Panc1 (cell line): Measurements from ENCODE around the gene THAP9. TPM values are rescaled to one million over a fixed set of nuclear protein-coding genes. Genes with fewer than 3 reads are reported as not detected.

Experiments
- ATAC-seq: fragments of 200-7000 bp; cut with Tn5 transposase; 2 replicates; pipeline ENCODE4 v1.9.1; 2020; ENCODE audit warnings: mild to moderate bottlenecking, moderate library complexity
- BruUV-seq: library from RNA; stranded (reverse); fragments of 400-500 nt; replicated peaks from 2 replicates; lab custom pipeline; 2021; lab: Mats Ljungman, UMichigan
- CTCF ChIA-PET: fragments of 300-600 bp; sonication (Branson Sonifier 250); formaldehyde crosslinking; loops from one replicate; lab custom pipeline; 2022; ENCODE audit warnings: antibody characterized with exemption; lab: Charles Lee
- POLR2A ChIA-PET: fragments of 300-600 bp; sonication (Branson Sonifier 250); formaldehyde crosslinking; loops from one replicate; lab custom pipeline; 2022; ENCODE audit warnings: antibody characterized with exemption; lab: Charles Lee
- DNase-seq: peaks from one replicate; pipeline ENCODE4 v3.0.0-alpha.2; 2010; ENCODE audit warnings: low read depth, low spot score
- H3K27ac ChIP-seq: 2 replicates; pipeline ENCODE4 v1.5.1; 2011; ENCODE audit warnings: mild to moderate bottlenecking, low read length, inconsistent platforms
- H3K27me3 ChIP-seq: fragments of 200-500 bp; sonication (Bioruptor generic); 2 replicates; pipeline ENCODE4 v1.6.0; 2014; ENCODE audit warnings: low read length, inconsistent platforms; ENCODE audit not compliant: control insufficient read depth, insufficient read depth
- H3K36me3 ChIP-seq: fragments of 200-500 bp; sonication (Bioruptor generic); 2 replicates; pipeline ENCODE4 v1.5.1; 2014; ENCODE audit warnings: inconsistent platforms, mild to moderate bottlenecking, low read length, moderate library complexity; ENCODE audit not compliant: control insufficient read depth, insufficient read depth
- H3K4me1 ChIP-seq: 2 replicates; pipeline ENCODE4 v1.5.1; 2011; ENCODE audit warnings: inconsistent platforms, mild to moderate bottlenecking, low read length, moderate library complexity; ENCODE audit not compliant: control insufficient read depth, insufficient read depth
- H3K4me3 ChIP-seq, 2 experiments: 2 replicates each; pipeline ENCODE4 v1.5.1; 2011 to 2012; ENCODE audit warnings: low read depth in 2 of 2, low read length in 2 of 2, mild to moderate bottlenecking in 2 of 2, inconsistent platforms in 1 of 2, moderate library complexity in 1 of 2
- H3K9me3 ChIP-seq: fragments of 200-500 bp; sonication (Bioruptor generic); 2 replicates; pipeline ENCODE4 v1.5.1; 2014; ENCODE audit warnings: low read depth, mild to moderate bottlenecking, inconsistent platforms, low read length, moderate library complexity; ENCODE audit not compliant: control insufficient read depth, insufficient read depth
- POLR2AphosphoS5 ChIP-seq: IDR thresholded peaks from 2 replicates; pipeline ENCODE4 v1.6.1; 2012; ENCODE audit warnings: mild to moderate bottlenecking, low read depth, low read length, moderate library complexity
- SIN3A ChIP-seq: IDR thresholded peaks from 2 replicates; pipeline ENCODE4 v1.6.1; 2012; ENCODE audit warnings: low read depth, mild to moderate bottlenecking, low read length, moderate library complexity, borderline replicate concordance; ENCODE audit not compliant: insufficient read depth
- TCF7L2 ChIP-seq: IDR thresholded peaks from 2 replicates; pipeline ENCODE4 v1.6.1; 2011; ENCODE audit warnings: mild to moderate bottlenecking, low read depth, low read length, inconsistent platforms
- in situ Hi-C: cut with HindIII; loops from 2 replicates; pipeline ENCODE4 v1.10.0; 2016; ENCODE audit warnings: low sequenced_read_pairs, low pct_unique_long_range_greater_than_20kb
- intact Hi-C: fragments of 100-400 bp; cut with micrococcal nuclease; formaldehyde crosslinking; loops from one replicate; pipeline ENCODE4 v1.10.0; 2022; ENCODE audit not compliant: unreplicated experiment
- total RNA-seq: library from RNA; stranded (reverse); gene quantifications from one replicate; pipeline ENCODE4 v1.2.1, GENCODE V29; 2021; ENCODE audit not compliant: unreplicated experiment
- TF ChIP-seq, protein P1 (sequence below), 2 experiments: IDR thresholded peaks; 2 replicates each; pipeline ENCODE4 v1.6.1; 2011 to 2012; ENCODE audit warnings: low read depth in 2 of 2, control low read depth in 1 of 2, low read length in 1 of 2, mild to moderate bottlenecking in 1 of 2, moderate library complexity in 1 of 2; ENCODE audit not compliant: insufficient read depth in 1 of 2
- TF ChIP-seq, protein P2 (sequence below): fragments of 450-650 bp; IDR thresholded peaks from 2 replicates; pipeline ENCODE4 v1.5.1; 2017; ENCODE audit warnings: mild to moderate bottlenecking

The THAP9 gene
- total RNA-seq, 1 experiment from 2014 or later = 3.0 TPM

DNA sequence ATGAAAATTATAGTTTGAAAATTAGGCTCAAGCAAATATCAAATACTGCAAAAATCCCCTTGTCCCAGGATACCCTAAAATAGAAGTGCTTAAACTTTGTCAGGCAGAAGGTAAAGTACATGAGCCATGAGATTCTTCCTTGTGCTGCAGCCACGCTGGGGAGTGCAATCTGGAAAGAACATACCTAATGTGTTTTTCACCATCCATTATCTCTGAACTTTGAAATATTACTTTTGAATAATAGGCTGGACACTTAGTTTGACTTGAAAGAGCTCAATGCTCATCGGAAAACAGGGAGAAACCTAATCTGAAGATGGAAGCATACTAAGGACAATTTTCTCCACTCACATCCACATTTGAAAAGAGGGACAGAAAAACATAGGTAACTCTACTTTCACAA lies 18.9 kb downstream of the THAP9 start:
- no peaks in the 10 kb centered on the region for H3K27me3 ChIP-seq
- DNase-seq (no peak), ATAC-seq (no peak)
- CTCF ChIA-PET = no interaction called here
- in situ Hi-C loops = no loop called here
- H3K4me3 ChIP-seq = no peak overlapping the region
- H3K27ac ChIP-seq = no peak overlapping the region
- H3K9me3 ChIP-seq = no peaks in the 10 kb centered on the region
- H3K36me3 ChIP-seq = no peaks in the 10 kb centered on the region
- TF ChIP-seq POLR2AphosphoS5 (no peak), TCF7L2 (no peak), SIN3A (no peak)
- TF ChIP-seq, protein P1, sequence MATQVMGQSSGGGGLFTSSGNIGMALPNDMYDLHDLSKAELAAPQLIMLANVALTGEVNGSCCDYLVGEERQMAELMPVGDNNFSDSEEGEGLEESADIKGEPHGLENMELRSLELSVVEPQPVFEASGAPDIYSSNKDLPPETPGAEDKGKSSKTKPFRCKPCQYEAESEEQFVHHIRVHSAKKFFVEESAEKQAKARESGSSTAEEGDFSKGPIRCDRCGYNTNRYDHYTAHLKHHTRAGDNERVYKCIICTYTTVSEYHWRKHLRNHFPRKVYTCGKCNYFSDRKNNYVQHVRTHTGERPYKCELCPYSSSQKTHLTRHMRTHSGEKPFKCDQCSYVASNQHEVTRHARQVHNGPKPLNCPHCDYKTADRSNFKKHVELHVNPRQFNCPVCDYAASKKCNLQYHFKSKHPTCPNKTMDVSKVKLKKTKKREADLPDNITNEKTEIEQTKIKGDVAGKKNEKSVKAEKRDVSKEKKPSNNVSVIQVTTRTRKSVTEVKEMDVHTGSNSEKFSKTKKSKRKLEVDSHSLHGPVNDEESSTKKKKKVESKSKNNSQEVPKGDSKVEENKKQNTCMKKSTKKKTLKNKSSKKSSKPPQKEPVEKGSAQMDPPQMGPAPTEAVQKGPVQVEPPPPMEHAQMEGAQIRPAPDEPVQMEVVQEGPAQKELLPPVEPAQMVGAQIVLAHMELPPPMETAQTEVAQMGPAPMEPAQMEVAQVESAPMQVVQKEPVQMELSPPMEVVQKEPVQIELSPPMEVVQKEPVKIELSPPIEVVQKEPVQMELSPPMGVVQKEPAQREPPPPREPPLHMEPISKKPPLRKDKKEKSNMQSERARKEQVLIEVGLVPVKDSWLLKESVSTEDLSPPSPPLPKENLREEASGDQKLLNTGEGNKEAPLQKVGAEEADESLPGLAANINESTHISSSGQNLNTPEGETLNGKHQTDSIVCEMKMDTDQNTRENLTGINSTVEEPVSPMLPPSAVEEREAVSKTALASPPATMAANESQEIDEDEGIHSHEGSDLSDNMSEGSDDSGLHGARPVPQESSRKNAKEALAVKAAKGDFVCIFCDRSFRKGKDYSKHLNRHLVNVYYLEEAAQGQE (IDR thresholded peaks at IDR 0.05; ENCODE audit: insufficient read depth in 1 of 2, low read depth in 2 of 2, low read length in 1 of 2) = no peak
- TF ChIP-seq, protein P2, sequence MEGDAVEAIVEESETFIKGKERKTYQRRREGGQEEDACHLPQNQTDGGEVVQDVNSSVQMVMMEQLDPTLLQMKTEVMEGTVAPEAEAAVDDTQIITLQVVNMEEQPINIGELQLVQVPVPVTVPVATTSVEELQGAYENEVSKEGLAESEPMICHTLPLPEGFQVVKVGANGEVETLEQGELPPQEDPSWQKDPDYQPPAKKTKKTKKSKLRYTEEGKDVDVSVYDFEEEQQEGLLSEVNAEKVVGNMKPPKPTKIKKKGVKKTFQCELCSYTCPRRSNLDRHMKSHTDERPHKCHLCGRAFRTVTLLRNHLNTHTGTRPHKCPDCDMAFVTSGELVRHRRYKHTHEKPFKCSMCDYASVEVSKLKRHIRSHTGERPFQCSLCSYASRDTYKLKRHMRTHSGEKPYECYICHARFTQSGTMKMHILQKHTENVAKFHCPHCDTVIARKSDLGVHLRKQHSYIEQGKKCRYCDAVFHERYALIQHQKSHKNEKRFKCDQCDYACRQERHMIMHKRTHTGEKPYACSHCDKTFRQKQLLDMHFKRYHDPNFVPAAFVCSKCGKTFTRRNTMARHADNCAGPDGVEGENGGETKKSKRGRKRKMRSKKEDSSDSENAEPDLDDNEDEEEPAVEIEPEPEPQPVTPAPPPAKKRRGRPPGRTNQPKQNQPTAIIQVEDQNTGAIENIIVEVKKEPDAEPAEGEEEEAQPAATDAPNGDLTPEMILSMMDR = no peak
- POLR2A ChIA-PET = no interaction called here
- no peaks in the 10 kb centered on the region for H3K4me1 ChIP-seq
- no TSS peak for BruUV-seq
- intact Hi-C loops = no loop called here

DNA sequence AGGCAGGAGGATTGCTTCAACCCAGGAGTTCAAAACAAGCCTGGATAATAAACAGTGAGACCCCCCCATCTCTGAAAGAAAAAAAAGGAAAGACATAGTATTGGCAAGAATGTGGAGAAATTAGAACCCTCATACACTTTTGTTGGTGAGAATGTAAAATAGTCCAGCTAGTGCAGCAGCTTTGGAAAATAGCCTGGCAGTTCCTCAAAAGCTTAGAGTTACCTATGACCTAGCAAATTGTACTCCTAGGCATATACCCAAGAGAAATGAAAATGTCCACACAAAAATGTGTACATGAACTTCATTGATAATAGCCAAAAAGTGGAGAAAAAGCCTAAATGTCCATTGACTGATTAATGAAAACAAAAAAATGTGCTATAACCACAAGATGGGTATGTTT lies 21.3 kb downstream of the THAP9 start:
- Histone ChIP-seq H3K27me3 (no peaks in the 10 kb centered on the region), H3K36me3 (0 out of 2 replicates have a peak, but pooled peaks cover 3% of the 10 kb centered on the region), H3K27ac (no peak overlapping the region), H3K4me1 (no peaks in the 10 kb centered on the region), H3K4me3 (no peak overlapping the region), H3K9me3 (no peaks in the 10 kb centered on the region)
- CTCF ChIA-PET = no interaction called here
- in situ Hi-C loops (no loop called here), intact Hi-C loops (no loop called here)
- ATAC-seq (no peak), DNase-seq (no peak)
- POLR2A ChIA-PET = no interaction called here
- TF ChIP-seq TCF7L2 (no peak), POLR2AphosphoS5 (no peak), SIN3A (no peak)
- TF ChIP-seq, protein P1 (IDR thresholded peaks at IDR 0.05; ENCODE audit: insufficient read depth in 1 of 2, low read depth in 2 of 2, low read length in 1 of 2) = no peak
- TF ChIP-seq, protein P2 = no peak
- BruUV-seq = no TSS peak
